ENCODE measurements around the gene PPARA.

Gene PPARA

DNA sequence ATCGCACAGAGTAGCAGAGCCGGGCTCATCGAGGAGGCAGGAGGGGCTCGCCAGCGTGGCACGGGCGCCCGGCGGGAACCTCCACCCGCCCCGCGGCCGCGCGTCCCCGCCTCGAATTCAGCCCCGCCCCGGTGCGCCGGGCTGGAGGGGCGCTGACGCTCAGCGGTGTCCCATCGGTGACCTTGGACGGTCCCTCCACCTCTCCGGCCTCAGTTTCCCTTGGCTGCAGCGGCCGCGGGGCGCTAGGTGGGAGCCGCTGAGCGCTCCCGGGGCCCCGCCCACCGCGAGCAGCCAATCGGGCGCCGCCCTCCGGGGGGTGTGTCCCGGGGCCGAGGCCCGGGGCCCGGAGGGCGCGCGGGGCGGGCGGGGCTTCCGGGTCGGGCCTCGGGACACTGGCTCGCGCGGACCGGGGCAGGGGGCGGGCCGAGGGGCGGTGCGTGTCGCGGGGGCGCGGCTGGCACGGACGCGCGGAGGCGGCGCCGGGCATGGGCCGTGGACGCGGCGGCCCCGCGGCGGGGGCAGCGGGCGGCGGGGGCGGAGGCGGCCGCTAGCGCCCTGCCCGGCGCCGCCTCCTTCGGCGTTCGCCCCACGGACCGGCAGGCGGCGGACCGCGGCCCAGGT lies at the start of gene PPARA:
PPARA (plus strand) TSS at position 493 of the 621 bp plus-strand sequence. CDS start 47,858 bp downstream, outside the sequence.
- peak; percentile 23 for DNase-seq

DNA sequence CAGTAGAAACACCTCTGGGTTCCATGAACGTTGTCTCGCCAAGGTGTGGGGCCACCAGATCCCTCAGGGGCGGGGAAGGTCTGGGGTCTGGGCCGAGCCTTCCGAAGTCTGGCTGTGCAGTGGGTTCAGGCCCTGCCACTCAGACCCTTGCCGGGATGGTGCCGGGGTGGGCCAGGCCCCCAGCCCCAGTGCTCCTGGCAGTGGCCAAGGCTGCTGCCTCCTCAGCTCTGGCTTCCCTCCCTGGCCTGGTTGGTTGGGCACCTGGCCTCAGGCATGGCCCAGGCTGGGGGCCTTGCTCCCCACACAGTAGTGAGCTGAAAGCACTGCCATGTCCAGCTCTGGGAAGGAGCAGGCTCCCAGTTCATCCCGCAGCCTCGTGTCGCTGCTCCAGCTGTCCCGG lies 48.2 kb upstream of the PPARA start:
- DNase-seq = no peak

DNA sequence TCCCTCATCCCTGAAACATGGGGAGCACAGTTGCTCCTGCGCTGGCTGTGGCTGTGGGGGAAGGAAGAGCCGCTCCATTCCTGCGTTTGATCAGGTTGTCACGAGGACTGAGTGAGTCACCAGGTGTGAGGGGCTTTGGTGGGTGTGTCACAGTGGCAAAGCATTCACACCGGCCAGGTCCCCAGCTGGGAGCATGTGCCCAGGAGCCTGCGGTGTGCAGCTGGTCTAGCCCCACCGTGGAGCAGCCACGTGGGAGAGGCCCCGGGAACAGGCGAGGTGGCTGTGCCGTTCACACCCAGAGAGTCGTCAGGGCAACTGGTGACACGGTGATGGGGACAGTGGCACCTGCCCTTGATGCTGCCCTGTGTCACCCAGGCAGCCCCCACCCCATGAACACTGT lies 47.6 kb upstream of the PPARA start:
- DNase-seq = no peak

DNA sequence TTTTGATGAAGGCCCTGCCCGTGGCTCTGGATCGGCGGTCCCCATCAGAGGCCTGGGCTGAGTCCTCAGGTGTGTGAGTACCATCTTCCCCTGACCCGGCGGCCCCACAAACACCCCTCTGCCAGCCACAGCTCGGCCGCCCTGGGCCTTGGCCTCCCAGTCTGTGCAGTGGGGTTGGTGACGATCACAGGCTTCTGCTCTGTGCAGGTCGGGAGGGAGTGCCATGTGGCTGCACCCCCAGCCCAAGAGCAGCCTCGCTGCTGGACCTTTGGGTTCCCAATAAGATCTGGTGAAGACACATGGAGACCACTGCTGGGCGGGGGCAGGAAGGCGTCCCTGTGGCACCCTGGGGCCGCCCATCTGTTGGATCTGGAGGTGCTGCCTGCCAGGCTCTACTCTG lies 47.1 kb upstream of the PPARA start:
- no peak for DNase-seq

DNA sequence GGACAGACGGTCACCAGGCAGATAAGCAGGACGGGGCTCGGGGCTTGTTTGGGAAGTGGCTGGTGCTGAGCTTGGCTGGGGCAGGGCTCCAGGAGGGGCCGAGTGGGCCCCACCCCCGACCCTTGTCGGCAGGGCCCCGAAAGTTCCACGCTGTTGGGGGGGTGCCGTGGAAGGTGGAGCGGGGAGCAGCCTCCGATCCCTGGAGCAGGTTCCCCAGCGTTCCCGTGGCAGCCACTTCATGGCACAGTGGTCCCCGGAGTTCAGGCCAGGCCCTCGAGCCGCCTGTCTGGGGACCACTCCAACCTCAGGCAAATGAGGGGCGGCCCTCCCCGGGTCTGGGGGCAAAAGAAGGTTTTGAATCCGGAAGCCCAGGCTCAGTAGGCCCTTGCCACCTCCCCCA lies 46.7 kb upstream of the PPARA start:
- DNase-seq = no peak

DNA sequence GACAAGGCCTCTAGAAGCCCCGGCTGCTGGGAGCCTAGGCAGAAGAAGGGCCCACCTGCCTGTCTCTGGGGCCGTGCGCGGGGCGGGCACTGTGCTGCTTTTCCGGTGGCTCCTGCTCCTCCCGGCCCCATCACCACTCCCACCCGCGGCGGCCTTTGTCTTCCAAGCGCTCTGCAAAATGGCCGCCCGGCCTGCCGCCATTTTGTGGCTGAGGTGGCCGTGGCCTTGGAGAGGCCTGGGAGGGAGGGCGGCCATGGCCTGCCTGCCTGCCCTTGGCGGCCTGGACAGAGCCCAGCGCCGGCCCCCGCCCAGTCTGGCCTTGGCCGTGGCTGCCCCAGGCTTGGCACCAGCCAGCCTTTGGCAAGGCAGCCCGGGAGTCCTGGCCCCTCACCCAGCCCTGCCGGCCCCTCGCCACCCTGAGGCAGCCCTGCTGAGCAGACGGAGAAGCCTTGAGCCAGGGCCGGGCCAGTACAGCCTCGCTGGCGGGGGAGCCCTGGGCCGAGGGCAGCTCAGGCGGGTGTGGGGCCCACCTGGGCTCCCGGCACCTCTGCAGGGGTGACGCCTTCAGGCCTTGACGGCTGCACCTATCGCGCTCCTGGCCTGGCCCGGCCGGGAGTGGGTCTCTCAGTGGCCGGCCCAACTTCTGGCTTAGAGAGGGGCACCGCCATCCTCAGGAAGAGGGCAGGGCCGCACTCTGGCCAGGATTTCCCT lies 46.0 kb upstream of the PPARA start:
- DNase-seq = no peak

DNA sequence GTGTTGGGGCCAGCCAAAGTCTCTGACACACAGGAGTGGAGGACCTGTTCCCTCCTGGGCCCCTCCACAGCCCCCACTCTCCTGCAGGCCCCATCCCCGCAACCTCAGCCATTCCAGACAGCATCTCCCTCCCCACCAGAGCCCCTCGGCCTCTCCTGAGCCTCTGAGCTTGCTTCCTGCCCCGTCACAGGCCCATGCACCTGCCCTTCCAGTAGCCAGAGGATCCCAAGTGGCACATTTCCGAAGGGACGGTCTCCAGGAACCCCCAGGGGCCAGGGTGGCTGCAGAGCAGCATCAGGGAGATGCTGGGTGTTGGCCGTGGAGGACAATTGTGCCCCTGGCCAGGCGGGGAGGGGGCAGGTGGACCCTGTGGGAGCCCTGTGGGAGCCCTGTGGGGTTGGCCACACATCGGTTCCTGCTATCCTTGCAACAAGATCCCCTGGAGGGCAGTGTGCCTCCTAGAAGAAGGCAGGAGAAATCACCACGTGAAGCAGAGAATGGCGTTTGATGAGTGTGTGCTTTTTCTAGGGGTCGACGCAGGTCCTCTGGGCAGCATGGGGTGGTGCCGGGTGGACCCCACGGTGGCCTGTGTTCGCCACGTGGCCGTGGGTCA lies 45.3 kb upstream of the PPARA start:
- no peak for DNase-seq

DNA sequence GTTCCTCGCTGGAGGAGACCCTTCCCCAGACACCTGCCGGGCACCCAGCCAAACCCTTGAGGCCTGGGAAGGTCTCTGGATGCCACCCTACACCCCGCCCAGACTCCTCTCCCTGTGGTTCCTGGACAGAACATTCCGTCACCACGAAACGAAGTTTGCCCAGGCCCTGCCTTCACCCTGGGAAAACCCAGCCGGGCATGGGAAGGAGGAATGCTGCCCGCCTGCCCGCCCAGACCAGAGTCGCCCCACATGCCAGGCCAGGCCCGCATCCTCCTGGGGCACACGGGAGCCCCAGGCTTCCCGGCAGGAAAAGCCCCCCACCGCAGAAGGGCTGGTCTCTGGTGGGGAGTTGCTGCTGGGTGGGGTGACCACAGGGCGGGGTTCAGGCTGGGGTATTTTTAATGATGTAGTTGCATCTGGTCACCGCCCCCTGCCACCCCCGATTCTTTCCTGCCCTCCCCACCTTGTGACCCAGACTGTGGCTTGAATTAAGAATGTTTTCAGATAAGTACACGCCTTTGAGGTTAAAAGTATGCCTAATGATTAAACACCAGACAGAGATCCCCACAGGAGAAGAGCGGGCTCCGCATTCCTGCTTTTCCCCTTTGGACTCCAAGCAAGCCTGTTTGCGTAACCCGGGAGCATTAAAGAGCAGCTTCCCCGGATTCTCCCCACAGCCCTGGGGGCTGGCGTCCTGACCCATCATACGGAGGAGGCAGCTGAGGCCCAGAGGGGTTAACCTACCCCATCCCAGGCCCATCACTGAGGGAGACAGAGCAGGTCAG lies 44.6 kb upstream of the PPARA start:
- no peak for DNase-seq

DNA sequence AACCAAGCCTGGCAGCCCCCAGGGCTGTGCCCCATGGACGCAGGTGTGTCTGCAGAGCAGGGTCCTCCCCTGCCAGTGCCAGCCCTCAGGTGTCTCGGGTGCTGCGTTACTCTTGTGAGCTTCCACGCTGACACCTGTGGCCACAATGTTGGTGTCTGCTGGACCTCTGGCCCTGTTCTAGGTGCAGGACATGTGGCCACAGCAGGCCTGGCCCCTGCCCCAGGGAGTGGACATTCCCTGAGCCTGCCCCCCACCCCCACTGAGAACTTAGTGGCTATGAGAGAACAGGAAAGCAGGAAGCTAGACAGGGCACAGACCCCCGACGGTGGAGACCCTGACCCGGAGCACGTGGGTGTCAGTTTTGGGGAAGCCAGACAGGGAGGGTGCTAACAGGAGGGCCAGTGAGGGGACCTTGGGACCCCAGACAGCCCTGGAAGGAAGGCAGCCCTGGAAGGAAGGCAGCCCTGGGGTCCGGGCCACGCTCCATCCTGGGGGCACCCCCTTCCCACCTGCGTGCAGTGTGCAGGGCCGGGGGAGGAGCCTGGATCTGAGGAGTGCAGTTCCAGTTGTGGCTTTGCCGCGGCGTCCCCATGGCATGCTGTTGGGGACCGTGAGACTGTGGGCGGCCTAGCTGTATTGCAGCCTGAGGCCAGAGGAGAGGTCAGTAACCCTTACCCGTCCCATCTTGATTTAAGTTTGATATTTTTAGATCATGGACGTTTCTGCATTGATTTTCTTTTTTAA lies 43.9 kb upstream of the PPARA start:
- DNase-seq = no peak

DNA sequence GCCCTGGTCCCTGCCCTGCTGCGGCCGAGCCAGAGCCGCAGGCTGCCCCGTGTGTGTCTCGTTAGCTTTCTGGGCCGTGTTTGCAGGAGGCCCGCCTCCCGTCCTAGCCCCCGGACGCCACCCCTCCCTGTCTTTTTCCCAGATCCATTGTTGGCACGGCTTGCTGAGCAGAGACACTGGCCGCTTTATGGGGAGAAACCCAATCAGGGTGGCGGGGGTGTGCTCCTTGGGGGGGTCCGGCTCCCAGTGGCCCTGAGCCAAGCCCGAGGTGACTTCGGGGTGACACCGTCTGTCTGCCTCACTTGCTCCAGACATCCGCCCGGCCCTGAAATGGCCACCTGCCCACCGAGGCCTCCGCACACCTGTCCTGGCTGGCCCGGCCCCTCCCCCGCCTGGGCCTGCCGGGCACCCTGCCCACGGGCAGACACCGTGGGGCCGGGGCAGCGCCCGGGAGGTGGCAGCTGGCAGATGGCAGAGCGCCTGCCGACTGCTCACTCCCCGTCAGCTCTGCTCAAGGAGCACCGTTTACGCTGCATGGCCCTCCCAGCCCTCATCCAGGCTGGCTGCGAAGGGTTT lies 43.1 kb upstream of the PPARA start:
- DNase-seq = no peak

DNA sequence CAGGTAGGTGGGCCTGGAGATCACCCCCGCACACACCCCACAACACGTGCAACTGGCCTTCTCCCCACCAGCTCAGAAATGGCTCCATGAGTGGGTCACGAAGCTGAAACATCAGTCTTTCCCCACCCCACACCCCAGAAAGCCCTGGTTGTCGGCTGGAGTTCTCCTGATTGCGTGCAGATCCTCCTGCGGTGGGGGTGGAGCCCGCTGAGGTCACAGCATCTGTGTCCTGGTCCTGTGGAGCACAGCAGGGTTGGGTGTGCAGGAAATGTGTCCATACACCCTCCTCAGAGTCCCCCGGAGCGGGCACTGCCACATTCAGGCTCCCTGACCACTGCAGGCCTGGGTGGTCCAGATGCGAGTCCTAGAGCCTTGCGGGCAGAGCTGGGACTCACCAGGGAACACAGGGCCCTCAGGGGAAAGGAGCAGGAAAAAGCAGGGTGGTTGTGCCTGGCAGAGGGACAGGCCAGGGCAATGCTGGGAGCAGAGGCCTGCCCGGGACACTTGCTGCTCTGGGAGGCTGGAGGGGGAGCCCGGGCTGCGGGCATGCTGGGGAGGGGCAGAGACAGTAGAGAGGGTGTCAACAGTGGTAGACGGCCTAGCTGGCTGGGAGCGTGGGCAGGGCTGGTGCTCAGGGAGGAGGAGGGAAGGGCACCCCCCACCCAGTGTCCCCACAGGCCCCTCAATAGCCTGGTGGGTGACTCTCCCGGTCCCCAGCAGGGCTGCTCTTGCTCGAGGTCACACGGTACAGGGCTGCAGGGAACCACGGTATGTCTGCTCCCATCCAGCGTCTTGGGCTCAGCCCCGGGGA lies 42.4 kb upstream of the PPARA start:
- DNase-seq = no peak

DNA sequence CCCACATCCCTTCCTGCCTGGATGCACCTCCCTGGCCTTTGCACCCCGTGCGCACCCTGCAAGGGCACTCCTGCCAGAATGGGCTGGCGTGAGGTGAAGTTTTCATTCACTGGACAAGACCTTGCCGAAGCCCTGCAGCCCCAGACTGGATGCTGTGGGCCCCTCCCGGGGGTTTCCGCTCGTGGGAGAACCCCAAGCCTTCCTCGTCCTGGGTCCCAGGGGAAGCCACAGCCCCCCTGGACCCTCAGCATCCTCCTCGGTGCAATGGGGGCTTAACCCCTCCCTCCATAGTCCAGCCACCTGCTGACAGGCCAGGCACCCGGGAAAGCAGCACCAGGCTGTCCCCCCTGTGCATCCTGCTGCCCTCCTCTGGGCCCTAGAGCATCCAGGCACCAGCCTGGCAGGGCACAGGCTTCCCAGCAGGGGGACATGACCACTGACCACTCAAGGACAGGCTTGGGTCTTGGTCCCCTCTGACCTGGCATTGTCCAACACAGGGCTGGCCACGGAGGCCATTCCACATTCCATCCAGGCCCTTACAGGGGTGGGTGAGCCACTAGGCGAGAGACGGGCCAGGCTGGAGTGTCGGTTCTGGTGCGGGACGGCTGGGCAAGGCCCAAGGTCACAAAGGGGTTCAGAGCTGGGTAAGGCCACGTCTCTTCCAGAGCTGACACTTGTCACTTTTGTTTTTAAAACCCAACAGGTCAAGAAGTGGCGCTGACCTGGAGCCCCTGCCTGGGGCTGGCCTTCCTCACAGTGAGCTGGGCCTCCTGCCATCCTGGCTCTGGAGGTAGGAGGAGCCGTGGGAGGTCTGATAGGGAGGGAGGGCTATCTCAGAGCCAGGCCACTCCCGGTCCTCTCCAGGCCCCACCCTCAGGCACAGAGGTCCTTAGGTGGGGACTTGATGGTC lies 41.5 kb upstream of the PPARA start:
- DNase-seq = no peak

DNA sequence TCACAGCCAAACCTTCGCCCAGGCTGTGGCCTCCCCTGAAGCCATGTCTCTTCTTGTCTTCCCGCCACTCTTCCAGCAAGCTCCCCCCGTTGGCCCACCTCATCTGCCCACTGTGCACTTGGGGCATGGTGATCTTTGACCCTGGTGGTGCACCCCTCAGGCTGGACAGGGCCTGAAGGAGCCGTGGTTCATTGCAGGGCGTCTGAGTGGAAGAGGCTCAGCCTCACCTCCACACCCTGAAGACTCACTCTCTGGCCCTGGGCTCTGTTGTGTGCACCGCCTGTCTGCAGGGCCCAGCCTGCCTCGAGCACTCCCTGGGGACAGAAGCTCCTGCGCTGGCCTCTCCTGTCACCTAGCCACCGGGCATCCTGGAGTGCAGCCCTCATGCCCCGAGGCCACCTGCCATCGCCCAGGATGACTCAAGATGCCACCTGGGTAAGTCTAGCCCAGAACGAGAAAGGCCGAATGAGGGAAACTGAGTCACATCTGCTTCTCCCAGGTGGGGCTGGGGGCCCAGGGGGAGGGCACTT lies 40.8 kb upstream of the PPARA start:
- DNase-seq = no peak

DNA sequence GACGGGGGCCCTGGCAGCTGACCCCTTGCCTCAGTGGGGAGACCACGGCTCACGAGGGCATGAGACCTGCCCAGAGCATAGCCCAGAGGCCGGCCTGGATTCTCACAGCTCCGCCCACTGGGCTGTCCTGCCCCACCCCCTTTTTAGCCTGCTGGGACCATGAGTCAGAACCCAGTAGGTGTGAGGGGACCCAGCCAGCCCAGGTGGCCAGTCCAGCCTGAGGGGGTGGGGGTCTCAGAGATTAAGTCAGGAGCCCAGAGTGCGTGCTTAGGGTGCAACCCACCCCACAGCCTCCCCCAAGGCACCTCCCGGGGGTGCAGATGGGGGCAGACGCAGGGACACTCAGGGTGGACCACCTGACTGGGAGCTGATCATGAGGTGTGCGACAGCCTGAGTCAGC lies 40.1 kb upstream of the PPARA start:
- DNase-seq = no peak

DNA sequence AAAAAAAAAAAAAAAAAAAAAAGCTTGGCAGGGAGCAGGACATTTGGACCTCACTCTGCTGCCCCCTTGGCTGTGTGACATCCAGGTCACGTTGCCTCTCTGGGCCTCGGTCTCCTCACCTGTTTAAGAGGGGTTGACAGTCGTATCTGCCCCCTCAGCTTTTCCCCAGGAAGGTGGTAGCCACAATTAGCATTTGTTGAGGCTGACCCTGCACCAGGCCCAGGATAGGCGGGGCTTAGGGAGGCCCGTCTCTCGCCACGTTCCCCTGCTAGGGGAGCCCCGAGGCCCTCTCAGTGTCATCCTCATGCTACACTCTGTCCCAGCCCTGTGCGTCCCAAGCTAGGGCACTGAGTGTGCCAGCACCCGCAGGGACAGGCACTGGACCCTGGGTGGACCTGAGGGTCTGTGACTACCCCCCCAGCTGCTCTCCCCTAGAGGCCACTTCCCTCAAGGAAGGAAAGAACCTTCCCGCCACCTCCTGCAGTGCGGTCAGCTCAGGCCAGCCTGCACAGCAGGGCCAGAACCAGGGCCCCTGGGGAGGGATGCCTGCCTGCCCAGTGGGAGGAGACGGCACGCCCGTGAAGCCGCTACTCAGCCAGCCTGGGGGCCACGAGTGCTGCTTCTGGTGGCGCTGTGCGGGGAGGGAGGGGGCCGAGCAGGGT lies 38.5 kb upstream of the PPARA start:
- DNase-seq = no peak

DNA sequence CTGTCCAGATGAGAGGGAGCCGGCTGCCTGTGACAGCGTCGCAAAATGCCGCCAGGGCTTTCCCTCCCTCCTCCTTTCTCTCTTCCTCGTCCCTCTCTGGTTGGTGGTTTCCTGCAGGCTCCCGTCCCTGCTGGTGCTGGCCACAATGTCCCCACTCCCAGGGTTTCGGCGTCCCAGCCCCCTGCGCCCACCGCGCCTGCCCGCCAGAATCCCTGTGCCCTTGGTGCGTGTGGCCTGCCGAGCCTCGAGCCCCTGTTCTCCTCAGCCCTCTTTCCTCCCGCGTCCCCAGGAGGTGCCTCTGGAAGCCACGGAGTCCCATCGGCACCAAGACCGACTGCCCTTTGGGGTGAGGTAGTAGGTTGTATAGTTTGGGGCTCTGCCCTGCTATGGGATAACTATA lies 37.9 kb upstream of the PPARA start:
- no peak for DNase-seq

DNA sequence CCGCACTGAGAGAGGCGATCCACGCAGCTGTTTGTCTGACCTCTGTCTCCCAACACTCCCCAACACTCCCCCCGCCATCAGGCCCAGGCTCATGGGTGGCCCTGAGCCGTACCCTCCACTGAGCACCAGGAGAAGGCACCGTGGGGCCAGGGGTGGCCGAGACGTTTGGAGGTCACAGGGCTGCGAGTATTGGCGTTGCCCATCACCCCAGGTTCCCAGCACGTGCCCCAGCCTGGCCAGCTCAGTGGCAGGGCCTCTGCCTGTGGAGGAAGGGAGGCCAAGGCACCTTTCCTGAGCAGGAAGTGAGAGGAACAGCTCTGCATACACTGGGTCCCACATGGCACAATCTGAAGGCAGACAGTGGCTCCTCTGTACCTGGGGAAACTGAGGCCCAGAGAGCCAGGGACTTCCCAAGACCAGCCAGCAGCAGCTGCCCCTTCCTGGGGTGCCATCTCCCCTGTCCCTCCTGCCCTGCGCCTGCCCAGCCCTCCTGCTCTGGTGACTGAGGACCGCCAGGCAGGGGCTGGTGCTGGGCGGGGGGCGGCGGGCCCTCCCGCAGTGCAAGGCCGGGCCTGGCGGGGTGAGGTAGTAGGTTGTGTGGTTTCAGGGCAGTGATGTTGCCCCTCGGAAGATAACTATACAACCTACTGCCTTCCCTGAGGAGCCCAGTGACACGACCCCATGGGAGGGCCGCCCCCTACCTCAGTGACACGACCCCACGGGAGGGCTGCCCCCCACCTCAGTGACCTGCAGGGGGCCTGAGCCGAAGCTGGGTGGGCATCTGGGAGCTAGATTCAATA lies 37.0 kb upstream of the PPARA start:
- no peak for DNase-seq

DNA sequence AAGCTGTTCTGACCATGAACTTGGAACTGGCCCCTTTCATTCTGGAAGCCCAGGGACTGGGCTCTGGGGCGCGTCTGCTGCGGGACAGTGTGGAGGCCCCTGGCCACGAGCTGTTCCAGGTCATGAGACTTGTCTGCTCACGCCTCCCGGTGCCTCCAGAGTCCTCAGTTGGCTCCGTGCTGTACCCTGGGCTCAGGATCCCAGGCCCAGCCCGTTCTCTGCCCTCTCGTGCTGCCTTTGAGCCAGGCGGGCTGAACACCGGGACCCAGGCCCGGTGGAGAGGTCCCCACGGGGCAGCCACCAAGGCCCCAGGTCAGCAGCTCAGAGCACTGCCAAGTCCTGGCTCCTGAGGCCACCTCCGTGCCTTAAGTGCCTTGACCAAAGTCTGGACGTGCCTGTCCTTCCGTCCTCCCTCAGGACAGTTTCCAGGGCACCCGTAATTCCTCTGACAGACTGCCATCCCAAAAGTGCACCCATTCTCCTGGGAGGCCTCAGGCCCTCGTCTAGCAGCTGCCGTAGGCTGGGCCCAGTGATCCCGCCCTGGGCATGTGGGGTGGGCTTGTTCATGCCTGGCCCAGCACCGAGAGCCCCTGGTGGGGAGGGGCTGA lies 36.3 kb upstream of the PPARA start:
- no peak for DNase-seq

Measured in NCI-H1092 treated with DMSO at 0.1 percent for 48 hours (cell line).